Neural progenitor cell (in vitro differentiated cells): ENCODE measurements around the gene GAS5.

Experiments used
- CTCF ChIP-seq: fragments of 200-600 bp; sonication (generic); IDR thresholded peaks from 2 replicates; pipeline ENCODE4 v1.5.1; 2017; ENCODE audit warnings: antibody characterized with exemption, mild to moderate bottlenecking
- EZH2 ChIP-seq: fragments of 200-600 bp; sonication (generic); IDR thresholded peaks from 2 replicates; pipeline ENCODE4 v1.6.1; 2017; ENCODE audit warnings: antibody characterized with exemption, mild to moderate bottlenecking, moderate library complexity

- TF ChIP-seq EZH2, result no peak
- TF ChIP-seq CTCF, result no peak
Observed at GRCh38 chr1:173878251-173878650, 10.5 kb upstream of the GAS5 start.
